AG04450 (cell line): ENCODE data around the gene GRAP2. TPM values are rescaled to one million over a fixed set of nuclear protein-coding genes. Genes with fewer than 3 reads are reported as not detected.
"Not testable (repeated sequence)": the region's sequence is repeated elsewhere in the genome, so short reads cannot be mapped to it uniquely, and the experiment has no call there.

Source experiments
- CTCF ChIA-PET: fragments of 300-600, 350-600 bp; formaldehyde crosslinking; extraction: SDS; loops from one replicate; lab custom pipeline; 2022; ENCODE audit warnings: antibody characterized with exemption, inconsistent platforms; lab: Charles Lee
- POLR2A ChIA-PET: fragments of 350-600 bp; formaldehyde crosslinking; extraction: SDS; loops from one replicate; lab custom pipeline; 2021; ENCODE audit warnings: antibody characterized with exemption, inconsistent platforms; lab: Yijun Ruan, JAX
- DNase-seq: peaks from one replicate; pipeline ENCODE4 v3.0.0-alpha.2; 2011; ENCODE audit warnings: low read depth, low spot score
- H3K27ac ChIP-seq: one replicate; pipeline ENCODE4 v1.5.1; 2012; ENCODE audit warnings: low read depth, low read length, control low read depth
- H3K27me3 ChIP-seq: one replicate; pipeline ENCODE4 v1.6.0; 2012; ENCODE audit warnings: low read length; ENCODE audit not compliant: control insufficient read depth, insufficient read depth
- H3K4me3 ChIP-seq: 2 replicates; pipeline ENCODE4 v1.5.1; 2011; ENCODE audit warnings: mild to moderate bottlenecking, low read depth, low read length, control low read depth
- H3K9me3 ChIP-seq: 2 replicates; pipeline ENCODE4 v1.5.1; 2012; ENCODE audit warnings: low read length; ENCODE audit not compliant: control insufficient read depth, insufficient read depth
- polyA plus RNA-seq: library from polyadenylated mRNA; depleted of rRNA; stranded (reverse); fragments of >200 nt; gene quantifications from 2 replicates; pipeline ENCODE4 v1.2.3, GENCODE V29; 2011
- TF ChIP-seq, protein P1 (sequence below): IDR thresholded peaks from 2 replicates; pipeline ENCODE4 v1.5.1; 2011; ENCODE audit warnings: low read depth, low read length, control low read depth, inconsistent platforms

The GRAP2 gene
- polyA plus RNA-seq, 1 experiment = not detected

DNA sequence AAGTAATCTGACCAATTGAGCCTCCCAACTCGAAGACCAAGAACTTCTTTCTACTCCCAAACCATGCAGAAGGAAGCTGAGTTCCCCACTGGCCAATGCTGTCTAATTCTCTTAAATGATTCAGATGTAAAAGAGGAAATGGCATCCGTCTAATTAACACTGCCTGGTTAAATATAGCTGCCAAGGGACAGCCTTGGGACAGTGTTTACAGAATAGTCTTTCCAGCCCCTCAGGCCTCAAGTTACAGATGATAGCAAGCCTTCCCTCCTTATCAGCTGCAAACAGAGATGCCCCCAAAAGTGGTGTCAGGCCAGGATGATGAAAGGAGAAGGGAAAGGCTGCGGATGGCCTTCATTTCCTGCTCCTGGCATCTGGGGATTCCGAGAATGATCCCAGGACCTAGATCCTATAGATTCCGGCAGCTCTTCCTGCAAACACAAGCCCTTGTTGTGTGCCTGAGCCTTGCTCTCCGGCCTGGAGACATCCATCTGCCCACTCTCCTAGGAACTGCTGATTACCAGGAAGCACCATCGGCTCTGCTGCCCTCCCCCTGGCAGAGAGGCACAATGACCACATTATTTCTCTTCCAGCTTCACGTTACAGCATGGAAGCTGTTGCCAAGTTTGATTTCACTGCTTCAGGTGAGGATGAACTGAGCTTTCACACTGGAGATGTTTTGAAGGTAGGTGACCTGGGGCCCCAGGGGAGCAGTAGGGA lies 45.8 kb downstream of the GRAP2 start:
- Histone ChIP-seq H3K27ac (no peak overlapping the region), H3K9me3 (no peaks in the 10 kb centered on the region), H3K4me3 (no peak overlapping the region), H3K27me3 (peaks cover 12% of the 10 kb centered on the region)
- TF ChIP-seq, protein P1, sequence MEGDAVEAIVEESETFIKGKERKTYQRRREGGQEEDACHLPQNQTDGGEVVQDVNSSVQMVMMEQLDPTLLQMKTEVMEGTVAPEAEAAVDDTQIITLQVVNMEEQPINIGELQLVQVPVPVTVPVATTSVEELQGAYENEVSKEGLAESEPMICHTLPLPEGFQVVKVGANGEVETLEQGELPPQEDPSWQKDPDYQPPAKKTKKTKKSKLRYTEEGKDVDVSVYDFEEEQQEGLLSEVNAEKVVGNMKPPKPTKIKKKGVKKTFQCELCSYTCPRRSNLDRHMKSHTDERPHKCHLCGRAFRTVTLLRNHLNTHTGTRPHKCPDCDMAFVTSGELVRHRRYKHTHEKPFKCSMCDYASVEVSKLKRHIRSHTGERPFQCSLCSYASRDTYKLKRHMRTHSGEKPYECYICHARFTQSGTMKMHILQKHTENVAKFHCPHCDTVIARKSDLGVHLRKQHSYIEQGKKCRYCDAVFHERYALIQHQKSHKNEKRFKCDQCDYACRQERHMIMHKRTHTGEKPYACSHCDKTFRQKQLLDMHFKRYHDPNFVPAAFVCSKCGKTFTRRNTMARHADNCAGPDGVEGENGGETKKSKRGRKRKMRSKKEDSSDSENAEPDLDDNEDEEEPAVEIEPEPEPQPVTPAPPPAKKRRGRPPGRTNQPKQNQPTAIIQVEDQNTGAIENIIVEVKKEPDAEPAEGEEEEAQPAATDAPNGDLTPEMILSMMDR = no peak
- ChIA-PET POLR2A (no interaction called here), CTCF (no interaction called here)
- DNase-seq = no peak

DNA sequence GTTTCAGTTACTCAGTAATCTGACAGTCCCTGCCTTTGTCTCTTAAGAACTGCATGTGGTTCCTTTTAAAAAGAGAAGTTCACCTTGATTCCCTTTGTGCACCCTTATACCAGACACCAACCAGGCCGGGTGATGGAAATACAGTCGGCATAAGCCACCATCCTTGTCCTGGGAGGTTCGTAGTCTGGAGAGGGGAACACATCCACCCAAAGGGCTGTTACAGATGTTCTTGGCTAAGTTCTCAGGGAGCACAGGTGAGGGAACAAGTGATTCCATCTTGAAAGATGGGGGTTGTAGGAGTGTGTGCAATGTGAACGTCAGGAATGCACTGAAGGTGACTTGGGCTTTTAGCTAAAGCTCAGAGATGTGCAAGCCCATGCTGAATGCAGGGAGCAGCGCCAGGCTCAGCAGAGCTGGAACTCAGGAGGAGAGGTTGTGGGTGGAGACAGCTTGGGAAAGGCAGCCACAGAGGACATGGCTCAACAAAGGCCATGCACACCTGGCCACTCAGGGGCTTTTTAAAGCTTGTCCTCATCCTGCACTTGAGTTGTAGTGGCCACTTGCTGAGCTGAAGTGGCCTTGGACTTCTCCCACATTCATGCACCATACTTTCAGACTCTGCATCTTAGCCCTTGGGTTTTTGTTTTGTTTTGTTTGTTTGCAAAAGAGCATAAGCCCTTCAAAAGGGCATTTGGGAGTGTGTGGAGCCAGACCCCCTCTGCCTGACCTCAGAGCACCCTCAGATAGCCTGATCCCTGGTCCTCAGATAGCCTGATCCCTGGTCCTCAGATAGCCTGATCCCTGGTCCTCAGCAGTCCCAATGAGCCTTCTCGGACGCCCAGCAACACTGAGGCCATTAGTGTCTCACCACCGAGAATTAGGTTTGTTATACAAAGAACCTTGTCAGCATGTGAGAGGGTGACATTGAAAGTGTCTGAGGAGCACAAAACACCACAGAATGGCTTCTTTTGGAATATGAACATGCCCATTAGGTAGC lies 46.6 kb downstream of the GRAP2 start:
- POLR2A ChIA-PET = no interaction called here
- H3K27ac ChIP-seq = no peak overlapping the region
- TF ChIP-seq, protein P1 = no peak
- H3K9me3 ChIP-seq = no peaks in the 10 kb centered on the region
- CTCF ChIA-PET = no interaction called here
- H3K4me3 ChIP-seq = no peak overlapping the region
- DNase-seq = no peak
- H3K27me3 ChIP-seq = peaks cover 12% of the 10 kb centered on the region

DNA sequence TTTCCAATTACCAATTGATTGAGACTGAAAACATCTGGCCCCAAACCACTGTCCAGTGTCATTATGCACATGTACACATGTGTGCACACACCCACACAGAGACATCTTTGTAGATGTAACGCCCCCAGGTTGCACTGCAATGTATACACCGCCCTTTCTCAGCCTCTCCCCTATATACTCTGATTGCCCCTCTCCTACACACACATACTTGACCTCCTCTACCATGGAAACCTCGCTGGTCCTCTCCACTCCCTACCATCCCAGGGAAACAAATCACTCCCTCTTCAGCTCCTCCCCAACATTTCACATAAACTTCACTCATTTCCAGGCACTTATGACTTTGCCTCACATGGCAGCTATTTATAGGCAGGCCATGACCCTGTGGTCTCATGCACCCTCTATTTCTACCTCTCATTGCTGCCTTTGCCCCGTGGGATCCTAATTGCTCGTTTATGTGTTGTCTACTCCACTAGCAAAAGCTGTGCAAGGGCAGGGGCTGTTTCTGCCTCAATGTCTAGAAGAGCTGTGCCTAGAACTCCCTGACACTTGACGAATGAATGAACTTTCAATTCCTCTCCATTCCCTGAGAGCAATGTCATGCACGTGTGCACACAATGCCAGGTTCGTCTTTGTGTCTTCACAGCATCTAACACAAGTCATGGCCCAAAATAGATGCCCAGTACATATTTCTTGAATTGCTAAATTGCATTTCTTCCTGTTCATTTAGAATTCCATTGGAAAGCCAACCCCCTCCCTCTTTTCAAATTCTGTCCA lies 49.3 kb downstream of the GRAP2 start:
- CTCF ChIA-PET = no interaction called here
- H3K27ac ChIP-seq = no peak overlapping the region
- POLR2A ChIA-PET = no interaction called here
- no peak for DNase-seq
- no peak overlapping the region for H3K4me3 ChIP-seq
- H3K27me3 ChIP-seq = peaks cover 10% of the 10 kb centered on the region
- TF ChIP-seq, protein P1 = no peak
- H3K9me3 ChIP-seq = no peaks in the 10 kb centered on the region; the same call in 1 of the 2 replicates

DNA sequence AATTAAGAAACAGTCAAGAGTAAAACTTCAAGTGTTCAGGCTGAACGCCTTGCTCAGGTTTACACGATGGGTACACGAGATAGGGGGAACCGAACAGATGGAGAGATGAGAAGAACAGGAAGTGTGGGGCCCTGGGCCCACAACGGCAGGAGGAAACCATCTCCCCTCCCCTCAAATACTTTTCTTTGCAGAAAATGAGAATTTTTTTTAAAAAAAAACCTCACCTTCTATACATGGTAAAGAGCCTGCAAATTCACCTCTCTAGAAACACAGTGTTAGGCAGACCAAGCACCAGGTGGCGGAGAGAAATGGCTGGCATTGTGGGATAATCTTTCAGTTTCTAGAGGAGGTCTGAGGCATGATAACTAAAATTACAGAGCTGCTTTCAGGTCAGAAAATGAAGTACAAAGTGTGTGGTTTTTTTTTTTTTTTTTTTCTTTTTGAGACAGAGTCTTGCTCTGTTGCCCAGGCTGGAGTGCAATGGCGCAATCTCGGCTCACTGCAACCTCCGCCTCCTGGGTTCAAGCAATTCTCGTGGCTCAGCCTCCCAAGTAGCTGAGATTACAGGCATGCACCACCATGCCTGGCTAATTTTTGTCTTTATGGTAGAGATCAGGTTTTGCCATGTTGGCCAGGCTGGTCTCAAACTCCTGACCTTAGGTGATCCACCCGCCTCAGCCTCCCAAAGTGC lies 50.9 kb downstream of the GRAP2 start:
- DNase-seq, CTCF ChIA-PET, H3K27ac ChIP-seq, POLR2A ChIA-PET, H3K9me3 ChIP-seq, H3K27me3 ChIP-seq, H3K4me3 ChIP-seq: not testable (repeated sequence)

DNA sequence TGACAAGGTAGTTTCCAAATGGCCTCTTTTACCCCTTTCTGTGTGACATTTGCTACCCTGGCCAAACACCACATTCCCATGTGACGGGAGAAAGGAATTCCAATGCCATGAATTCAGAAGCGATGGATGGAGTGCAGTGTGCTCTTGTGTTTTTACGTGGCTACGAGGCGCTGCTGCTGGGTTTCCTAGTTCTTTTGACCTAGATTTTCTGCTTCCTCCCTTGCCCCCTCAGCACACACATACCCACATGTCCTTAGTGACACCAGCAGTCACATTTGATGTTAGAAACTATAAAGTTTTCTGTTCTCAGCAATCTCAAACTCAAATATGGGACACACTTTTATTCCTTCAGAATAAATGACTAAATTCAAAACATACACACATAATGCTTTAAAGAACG lies 51.5 kb downstream of the GRAP2 start:
- TF ChIP-seq, protein P1 = no peak

More for the DNA sequence above, 51.5 kb downstream of the GRAP2 start:
- H3K9me3 ChIP-seq = no peaks in the 10 kb centered on the region; the same call in 1 of the 2 replicates
- ChIA-PET POLR2A (no interaction called here), CTCF (no interaction called here)
- H3K27ac ChIP-seq = no peak overlapping the region
- peaks cover 7% of the 10 kb centered on the region for H3K27me3 ChIP-seq
- no peak overlapping the region for H3K4me3 ChIP-seq
- no peak for DNase-seq
